Measurements from ENCODE around the gene ZNF345.

The ZNF345 gene

DNA sequence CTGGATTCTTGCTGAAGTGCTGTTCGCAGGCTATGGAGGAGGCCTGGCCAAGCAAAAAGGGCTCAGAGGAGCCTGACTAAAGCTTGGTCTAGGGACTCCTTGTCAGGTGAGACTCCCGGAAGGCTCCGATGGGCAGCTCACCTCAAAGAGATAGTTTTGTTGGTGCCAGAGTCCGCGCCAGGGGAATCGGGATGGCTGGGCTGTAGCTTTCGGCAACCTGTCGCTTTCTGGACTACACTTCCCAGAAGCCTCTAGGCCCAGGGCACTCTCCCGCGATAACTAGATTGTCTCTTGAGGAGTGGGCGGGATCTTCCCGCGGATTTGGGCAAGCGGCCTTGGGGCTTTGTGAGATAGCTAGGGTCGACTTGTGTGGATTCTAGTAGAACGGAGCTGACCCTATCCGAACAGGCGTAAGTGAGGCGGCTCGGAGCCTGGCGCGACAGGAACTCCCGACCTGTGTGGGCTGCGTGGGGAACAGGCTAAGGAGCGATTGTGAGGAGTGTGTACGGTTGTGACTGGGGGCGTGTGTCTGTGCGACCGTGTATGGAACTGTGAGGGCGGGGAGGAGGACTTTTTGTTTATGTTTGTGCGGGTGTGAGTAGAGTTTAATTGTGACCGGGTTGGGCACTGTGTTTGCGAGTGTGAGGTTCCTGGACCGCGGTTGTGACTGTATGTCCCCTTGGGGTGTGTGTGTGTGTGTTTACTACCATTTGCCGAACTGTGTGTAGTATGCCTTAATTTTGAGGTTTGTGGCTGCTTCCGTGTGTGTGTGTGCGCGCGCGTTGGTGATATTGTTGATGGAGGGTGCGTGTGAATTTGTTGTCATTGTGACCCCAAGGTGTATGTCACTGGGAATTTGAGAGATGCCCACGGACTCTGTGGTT is at the start of gene ZNF345:
Gene ZNF345 (plus strand): TSS at position 318 of the 884 bp plus-strand sequence. CDS start 25,955 bp downstream, outside the sequence.
- DNase-seq (ENCODE audit: low read depth in 3 of 3, low spot score in 1 of 3), result peak; percentile 58 to 62 (median 62)

DNA sequence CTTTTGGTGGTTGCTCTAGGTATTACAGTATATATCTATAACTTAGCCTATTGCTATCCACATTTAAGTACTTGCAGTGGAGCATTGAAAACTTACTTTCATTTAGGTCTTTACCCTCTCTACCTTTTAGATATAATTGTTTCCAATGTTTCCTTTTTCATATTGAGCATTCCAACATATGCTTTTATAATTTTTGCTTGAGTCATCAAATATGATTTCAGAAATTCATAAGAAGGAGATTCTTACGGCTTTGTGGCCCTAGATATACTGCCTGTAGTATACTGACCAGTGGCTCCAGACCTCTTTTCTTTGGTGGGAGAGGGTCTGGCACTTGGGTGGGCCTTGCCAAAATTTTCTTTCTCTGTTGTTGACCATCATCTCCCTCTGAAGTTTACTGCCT is 45.3 kb upstream of the ZNF345 start:
- DNase-seq (ENCODE audit: low read depth in 3 of 3, low spot score in 1 of 3), result no peak

DNA sequence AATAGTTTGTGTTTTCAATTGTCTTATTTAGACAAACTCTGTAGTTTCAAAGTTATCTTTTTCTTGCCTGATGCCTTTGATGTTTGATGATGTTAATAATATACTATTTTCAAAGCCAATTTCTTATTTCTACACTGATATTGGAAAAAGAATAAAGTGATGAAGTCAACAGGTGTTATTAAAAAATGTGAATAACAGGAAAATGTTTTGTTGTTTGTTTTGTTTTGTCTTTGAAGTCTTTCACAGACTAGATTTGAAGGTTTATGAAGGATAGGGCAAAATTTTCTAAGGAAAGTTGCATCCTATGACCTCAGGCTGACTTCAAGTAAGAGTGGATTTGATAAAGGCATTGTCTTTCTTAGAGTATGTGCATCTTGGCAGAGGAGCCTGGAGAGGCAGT is 43.6 kb upstream of the ZNF345 start:
- DNase-seq (ENCODE audit: low read depth in 3 of 3, low spot score in 1 of 3), result no peak

DNA sequence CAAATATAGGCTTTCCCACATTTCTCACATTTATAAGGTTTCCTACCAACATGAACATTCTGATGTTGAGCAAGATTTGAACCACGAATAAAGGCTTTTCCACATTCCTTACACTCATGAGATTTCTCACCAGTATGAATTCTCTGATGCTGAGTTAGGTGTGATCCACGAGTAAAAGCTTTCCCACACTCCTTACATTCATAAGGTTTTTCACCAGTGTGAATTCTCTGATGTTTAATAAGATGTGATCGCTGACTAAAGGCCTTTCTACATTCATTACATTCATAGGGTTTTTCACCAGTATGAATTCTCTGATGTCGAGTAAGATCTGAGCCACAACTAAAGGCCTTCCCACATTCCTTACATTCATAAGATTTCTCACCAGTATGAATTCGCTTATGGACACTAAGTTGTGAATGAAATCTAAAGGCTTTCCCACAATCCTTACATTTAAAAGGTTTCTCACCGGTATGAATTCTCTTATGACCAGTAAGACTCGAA is 31.5 kb upstream of the ZNF345 start:
- DNase-seq (ENCODE audit: low read depth in 3 of 3, low spot score in 1 of 3), result no peak

DNA sequence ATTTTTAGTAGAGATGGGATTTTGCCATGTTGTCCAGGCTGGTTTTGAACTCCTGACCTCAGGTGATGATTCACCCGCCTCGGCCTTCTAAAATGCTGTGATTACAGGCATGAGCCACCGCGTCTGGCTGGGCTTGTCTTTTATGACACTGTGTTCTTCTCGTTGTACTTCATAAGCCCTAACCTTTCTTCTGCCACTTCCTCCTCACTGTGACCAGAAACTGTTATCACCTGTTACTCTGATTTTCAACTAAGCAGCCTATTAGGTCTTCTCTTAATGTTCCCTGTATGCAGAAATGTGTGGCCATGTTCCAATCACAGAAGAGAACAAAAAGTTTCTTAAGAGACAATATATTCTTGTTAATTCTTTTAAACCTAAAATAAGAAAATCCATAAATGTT is 28.9 kb upstream of the ZNF345 start:
- DNase-seq (ENCODE audit: low read depth in 3 of 3, low spot score in 1 of 3), result no peak

DNA sequence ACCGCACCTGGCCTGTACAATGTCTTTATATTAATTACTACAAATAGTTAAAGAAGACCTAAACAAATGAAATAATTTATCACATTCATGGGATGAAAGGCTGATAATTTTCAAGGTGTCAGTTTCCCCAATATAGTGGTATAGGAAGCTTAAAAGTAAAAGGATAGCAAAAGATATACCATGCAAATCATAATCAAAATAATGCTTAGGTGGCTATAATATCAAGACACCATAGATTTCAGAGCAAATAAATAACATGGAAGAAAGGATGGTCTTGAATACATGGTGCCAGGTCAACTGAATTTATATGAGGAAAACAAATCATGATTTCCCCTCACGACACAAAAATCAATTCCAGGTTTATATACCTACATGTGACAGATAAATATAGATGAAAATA is 17.2 kb upstream of the ZNF345 start:
- no peak for DNase-seq (ENCODE audit: low read depth in 3 of 3, low spot score in 1 of 3)

GRCh38 chr19:36837176-36837905 is 13.3 kb upstream of the ZNF345 start:
- DNase-seq (ENCODE audit: low read depth in 3 of 3, low spot score in 1 of 3), result no peak

DNA sequence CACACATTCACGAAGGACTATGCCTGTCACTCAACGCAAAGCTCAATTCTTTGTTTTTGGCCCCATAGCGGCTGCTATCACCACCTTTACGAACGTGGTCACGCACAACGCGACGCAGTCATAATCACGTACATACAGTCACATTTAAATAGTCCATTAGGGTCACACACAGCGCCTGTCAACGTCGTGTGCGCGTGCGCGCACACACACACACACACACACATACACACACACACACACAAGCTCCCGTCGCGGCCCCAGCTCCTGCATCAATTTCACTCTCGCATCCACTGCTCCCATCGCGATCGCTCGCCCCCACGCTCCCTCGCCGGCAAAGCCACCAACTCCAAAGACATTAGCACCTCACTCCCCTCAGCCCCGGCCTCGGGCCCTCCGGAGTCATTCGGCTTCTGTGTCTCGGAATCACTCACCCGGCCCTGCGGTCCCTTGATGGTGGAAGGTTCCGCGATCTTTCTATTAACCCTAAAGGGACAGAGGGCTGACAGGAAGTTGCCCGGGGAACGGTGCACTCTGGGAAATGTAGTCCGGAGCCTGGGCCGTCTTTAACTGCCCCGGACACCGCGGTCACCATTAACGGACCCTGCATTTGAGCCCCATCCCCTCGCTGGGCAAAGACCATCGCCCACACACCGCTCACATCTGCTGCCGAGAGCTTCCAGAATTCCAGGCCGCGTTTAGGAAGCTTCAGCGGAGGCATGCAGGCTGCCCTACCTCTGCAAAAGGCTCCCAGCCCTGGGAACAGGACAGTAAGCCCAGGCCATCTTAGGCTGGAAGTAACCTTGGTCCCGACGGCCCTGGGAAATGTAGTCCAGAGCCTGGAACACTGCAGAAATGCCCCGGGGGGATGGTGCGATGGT is 12.5 kb upstream of the ZNF345 start, which contains the start of gene ZNF790:
Gene ZNF790 (minus strand): TSS at position 482 of the 878 bp plus-strand sequence. CDS start 12,768 bp downstream, outside the sequence.
- peak; percentile 52 to 63 (median 59) for DNase-seq (ENCODE audit: low read depth in 3 of 3, low spot score in 1 of 3)

- no peak for DNase-seq (ENCODE audit: low read depth in 3 of 3, low spot score in 1 of 3)
Observed at GRCh38 chr19:36838784-36839324, 11.8 kb upstream of the ZNF345 start.

DNA sequence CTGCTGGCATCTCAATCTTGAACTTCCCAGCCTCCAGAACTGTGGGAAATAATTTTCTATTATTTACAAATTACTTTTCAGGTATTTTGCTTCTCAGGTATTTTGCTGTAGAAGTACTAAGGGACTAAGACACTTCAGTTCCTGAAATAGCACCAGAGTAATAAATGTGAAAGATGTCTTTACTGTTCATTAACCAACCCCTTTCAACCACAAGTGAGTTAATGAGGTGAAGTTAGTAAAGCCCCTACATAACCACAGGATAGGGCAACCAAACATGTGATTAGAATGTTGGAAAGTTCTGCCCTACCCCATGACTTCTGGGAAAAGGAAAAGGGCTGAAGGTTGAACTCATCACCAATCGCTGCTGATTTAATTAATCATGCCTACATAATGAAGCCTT is 2.7 kb upstream of the ZNF345 start:
- DNase-seq (ENCODE audit: low read depth in 3 of 3, low spot score in 1 of 3), result no peak

DNA sequence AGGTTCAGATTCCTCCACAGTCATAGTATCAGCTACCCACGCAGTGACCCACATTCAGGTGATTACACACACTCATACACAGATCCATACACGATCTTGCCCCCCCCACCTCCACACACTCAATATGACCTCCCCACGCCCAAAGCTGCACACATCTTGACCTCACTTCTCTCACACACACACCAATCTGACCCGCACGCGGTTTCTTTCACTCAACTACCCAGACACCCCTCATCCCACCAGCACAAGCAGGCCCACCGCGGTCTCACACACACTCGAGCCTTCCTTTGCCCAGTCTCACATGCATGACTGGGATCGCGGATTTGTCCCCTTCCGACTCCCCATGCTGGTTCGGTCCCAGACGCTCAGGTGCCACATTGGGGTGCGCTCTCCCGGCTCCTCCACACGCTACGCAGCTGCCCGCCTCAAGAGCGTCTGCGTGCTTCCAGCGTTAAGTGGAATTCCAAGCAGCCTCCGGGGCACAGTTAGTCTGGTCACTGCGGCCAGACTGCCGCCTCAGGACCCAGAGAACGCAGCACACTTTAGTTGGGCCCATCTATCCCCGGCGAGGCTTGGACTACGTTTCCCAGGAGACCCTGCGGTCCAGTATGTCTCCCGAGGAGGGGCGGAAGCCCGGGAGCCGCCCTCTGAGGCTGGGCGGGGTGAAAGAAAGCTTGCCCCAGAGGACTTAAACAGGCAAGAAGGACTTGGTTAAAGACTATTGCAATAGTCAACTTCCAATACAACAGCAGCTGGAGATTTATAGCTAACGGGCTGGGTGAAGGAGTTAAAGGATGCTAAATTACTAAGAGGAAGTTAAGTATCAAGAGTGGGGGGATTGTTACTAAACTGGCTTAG is 746 bp upstream of the ZNF345 start:
- DNase-seq (ENCODE audit: low read depth in 3 of 3, low spot score in 1 of 3), result peak; percentile 61 to 78 (median 66)

GRCh38 chr19:36851898-36852297 is 1.2 kb downstream of the ZNF345 start:
- DNase-seq (ENCODE audit: low read depth in 3 of 3, low spot score in 1 of 3), result no peak

DNA sequence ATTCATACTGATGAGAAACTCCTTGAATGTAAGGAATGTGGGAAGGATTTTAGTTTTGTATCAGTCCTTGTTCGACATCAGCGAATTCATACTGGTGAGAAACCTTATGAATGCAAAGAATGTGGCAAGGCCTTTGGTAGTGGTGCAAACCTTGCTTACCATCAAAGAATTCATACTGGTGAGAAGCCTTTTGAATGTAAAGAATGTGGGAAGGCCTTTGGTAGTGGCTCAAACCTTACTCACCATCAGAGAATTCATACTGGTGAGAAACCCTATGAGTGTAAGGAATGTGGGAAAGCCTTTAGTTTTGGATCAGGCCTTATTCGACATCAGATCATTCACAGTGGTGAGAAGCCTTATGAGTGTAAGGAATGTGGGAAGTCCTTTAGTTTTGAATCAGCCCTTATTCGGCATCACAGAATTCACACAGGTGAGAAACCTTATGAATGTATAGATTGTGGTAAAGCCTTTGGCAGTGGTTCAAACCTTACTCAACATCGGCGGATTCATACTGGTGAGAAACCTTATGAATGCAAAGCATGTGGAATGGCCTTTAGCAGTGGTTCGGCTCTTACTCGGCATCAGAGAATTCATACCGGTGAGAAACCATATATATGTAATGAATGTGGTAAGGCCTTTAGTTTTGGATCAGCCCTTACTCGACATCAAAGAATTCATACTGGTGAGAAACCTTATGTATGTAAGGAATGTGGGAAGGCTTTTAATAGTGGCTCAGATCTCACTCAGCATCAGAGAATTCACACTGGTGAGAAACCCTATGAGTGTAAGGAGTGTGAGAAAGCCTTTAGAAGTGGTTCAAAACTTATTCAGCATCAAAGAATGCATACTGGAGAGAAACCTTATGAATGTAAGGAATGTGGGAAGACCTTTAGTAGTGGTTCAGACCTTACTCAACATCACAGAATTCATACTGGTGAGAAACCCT is 26.6 kb downstream of the ZNF345 start:
- no peak for DNase-seq (ENCODE audit: low read depth in 3 of 3, low spot score in 1 of 3)

DNA sequence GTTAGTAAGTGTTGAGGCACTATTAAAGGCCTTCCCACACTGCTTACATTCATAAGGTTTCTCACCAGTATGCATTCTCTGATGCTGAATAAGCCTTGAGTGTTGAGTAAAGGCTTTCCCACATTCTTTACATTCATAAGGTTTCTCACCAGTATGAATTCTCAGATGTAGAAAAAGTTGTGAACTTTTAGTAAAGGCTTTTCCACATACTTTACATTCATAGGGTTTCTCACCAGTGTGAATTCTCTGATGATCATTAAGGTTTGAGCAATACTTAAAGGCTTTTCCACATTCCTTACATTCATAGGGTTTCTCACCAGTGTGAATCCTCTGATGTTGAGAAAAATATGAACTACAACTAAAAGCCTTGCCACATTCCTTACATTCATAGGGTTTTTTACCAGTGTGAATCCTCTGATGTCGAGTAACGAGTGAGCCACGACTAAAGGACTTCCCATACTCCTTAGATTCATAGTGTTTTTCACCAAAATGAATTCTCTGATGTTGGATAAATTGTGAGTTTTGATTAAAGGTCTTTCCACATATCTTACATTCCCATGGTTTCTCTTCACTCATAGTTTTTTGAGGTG is 41.2 kb downstream of the ZNF345 start:
- DNase-seq (ENCODE audit: low read depth in 3 of 3, low spot score in 1 of 3), result no peak

DNA sequence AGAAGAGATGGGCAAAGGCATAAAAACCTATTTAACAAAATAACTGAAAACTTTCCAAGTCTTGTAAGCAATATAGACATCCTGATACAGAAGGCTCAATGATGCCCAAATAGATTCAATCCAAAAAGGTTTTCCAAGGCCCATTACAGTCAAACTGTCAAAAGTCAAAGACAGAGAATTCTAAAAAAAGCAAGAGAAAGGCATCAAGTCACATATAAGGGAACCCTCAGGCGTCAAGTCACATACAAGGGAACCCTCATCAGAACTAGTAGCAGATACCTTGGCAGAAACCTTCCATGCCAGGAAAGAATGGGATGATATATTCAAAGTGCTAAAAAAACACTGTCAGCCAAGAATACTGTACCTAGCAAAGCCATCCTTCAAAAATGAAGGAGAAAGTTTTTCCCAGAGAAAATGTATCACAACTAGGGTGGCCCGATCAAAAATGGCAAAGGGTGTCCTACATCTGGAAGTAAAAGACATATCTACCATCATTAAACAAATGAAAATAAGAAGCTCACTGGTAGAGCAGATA is 44.2 kb downstream of the ZNF345 start:
- no peak for DNase-seq (ENCODE audit: low read depth in 3 of 3, low spot score in 1 of 3)

DNA sequence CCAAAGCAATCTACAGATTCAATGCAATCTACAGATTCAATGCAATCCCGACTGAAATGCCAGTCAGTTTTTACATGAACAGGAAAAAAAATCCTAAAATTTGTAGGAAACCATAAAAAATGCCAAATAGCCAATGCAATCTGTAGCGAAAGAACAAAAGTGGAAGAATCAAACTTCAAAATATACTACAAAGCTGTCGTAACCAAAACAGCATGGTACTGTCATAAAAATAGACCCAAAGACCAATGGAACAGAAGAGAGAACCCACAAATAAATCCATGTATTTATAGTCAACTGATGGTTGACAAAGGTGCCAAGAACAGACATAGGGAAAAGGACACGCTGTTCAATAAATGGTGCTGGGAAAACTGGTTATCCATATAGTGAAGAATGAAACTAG is 47.7 kb downstream of the ZNF345 start:
- no peak for DNase-seq (ENCODE audit: low read depth in 3 of 3, low spot score in 1 of 3)

DNA sequence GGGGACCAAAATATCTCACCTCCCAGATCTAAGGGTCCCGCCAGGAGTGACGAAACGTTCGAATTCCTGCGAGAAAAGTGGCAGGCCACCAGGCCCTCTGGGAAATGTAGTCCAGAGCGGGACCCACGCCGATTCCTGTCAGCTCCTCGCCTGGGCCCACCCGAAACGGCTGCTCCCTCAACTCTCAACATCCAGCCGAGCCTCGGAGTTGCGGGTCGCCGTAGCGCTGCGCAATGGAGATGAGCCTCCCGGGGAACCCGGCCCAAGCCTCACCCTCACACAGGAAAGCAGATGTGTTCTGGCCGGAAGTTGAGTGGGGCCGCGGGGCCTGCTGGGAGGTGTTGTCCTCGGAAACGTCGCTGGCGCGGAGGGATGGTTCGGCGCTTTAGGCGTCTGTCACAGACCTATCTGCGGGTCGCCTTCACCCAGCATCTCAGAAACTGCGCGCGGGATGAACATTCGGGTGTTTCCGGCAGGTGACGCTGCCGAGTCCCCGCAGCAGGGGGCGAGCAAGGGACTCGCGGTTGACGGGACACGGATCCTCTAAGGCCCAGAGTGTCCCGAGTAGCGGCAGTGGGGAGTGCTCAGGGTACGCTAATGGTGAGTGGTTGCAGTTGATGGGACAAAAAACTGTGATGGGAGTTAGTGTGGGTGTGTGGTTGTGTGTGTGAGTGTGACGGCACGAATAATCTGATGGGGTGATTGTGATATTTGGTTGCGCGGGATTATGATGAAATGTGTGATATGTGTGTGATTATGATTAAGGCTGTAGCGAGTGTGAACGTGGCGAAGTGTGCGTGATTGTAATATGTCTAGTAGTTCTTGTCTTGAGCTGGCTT is 65.5 kb downstream of the ZNF345 start, which contains the start of the genes ZNF568 and ZNF829:
Gene ZNF568 (plus strand): TSS at position 341 of the 839 bp plus-strand sequence. CDS start 6,439 bp downstream, outside the sequence.
Gene ZNF829 (minus strand): TSS at position 300 of the 839 bp plus-strand sequence. CDS start 1,124 bp downstream, outside the sequence.
- DNase-seq (ENCODE audit: low read depth in 3 of 3, low spot score in 1 of 3), result peak; percentile 70 to 79 (median 78)

Measured in stimulated activated CD4-positive, alpha-beta T cell treated with anti-CD3 and anti-CD28 coated beads, TNF-alpha, amount 100 ng/mL, for 1 hour (primary cell).